Measurements from ENCODE around the gene ARL15.
A peak's percentile ranks its signal among the peaks of the same experiment; 100 is the strongest.

ARL15 gene

GRCh38 chr5:53927668-53928247, 382.6 kb downstream of the ARL15 start:
- no peak for DNase-seq

GRCh38 chr5:53926026-53926425, 384.3 kb downstream of the ARL15 start:
- no peak for DNase-seq

GRCh38 chr5:53924392-53924791, 386.0 kb downstream of the ARL15 start:
- DNase-seq, result no peak

- DNase-seq, result no peak
Measured at GRCh38 chr5:53923961-53924360, 386.4 kb downstream of the ARL15 start.

- no peak for DNase-seq
Measured at GRCh38 chr5:53922508-53923498, 387.6 kb downstream of the ARL15 start.

- DNase-seq, result no peak
Measured at GRCh38 chr5:53917826-53918225, 392.5 kb downstream of the ARL15 start.

- DNase-seq, result no peak
Measured at GRCh38 chr5:53917095-53917494, 393.3 kb downstream of the ARL15 start.

- DNase-seq, result no peak
Measured at GRCh38 chr5:53915120-53915519, 395.3 kb downstream of the ARL15 start.

- DNase-seq, result no peak
Measured at GRCh38 chr5:53913941-53914340, 396.4 kb downstream of the ARL15 start.

- no peak for DNase-seq
Measured at GRCh38 chr5:53908757-53909156, 401.6 kb downstream of the ARL15 start.

- no peak for DNase-seq
Measured at GRCh38 chr5:53907827-53908226, 402.5 kb downstream of the ARL15 start.

- no peak for DNase-seq
Measured at GRCh38 chr5:53906736-53907135, 403.6 kb downstream of the ARL15 start.

- DNase-seq, result no peak
Measured at GRCh38 chr5:53902296-53902907, 408.0 kb downstream of the ARL15 start.

- DNase-seq, result no peak
Measured at GRCh38 chr5:53900677-53901076, 409.7 kb downstream of the ARL15 start.

- no peak for DNase-seq
Measured at GRCh38 chr5:53895091-53895683, 415.2 kb downstream of the ARL15 start.

- no peak for DNase-seq
Measured at GRCh38 chr5:53893626-53894025, 416.7 kb downstream of the ARL15 start.

- no peak for DNase-seq
Measured at GRCh38 chr5:53892224-53892623, 418.1 kb downstream of the ARL15 start.

GRCh38 chr5:53891159-53891558, 419.2 kb downstream of the ARL15 start:
- no peak for DNase-seq

GRCh38 chr5:53890490-53890889, 419.9 kb downstream of the ARL15 start:
- no peak for DNase-seq

GRCh38 chr5:53884844-53885243, 425.5 kb downstream of the ARL15 start:
- DNase-seq, result no peak

GRCh38 chr5:53884417-53884816, 426.0 kb downstream of the ARL15 start:
- peak; percentile 42 for DNase-seq

- no peak for DNase-seq
Measured at GRCh38 chr5:53882676-53883031, 427.7 kb downstream of the ARL15 start.

GRCh38 chr5:53882006-53882675, 428.2 kb downstream of the ARL15 start:
- DNase-seq, result no peak
